Measurements from ENCODE around the gene SMC6. TPM values are rescaled to one million over a fixed set of nuclear protein-coding genes. Genes with fewer than 3 reads are reported as not detected.

The SMC6 gene
- total and polyA plus RNA-seq, 2 experiments from 2014 or later, result 53.4 to 59.8 TPM

- no peak for TF ChIP-seq ZNF462 (CRISPR knock-in tag; IDR thresholded peaks at IDR 0.05)
- TF ChIP-seq REST (IDR thresholded peaks at IDR 0.05; ENCODE audit: unreplicated experiment), result no peak
- TF ChIP-seq CREB1 (CRISPR knock-in tag; IDR thresholded peaks at IDR 0.05; ENCODE audit: low read depth), result no peak
- TF ChIP-seq ZNF114 (CRISPR knock-in tag; IDR thresholded peaks at IDR 0.05), result no peak
- no peak for TF ChIP-seq ZNF331 (CRISPR knock-in tag; IDR thresholded peaks at IDR 0.05; ENCODE audit: low read depth)
- TF ChIP-seq POLR2AphosphoS5 (IDR thresholded peaks at IDR 0.05; ENCODE audit: low read depth), result no peak
- TF ChIP-seq JUNB (IDR thresholded peaks at IDR 0.05; ENCODE audit: unreplicated experiment), result no peak
- no peak for TF ChIP-seq EZH2 (IDR thresholded peaks at IDR 0.05; ENCODE audit: low read depth, unreplicated experiment)
- TF ChIP-seq EZH2phosphoT487 (IDR thresholded peaks at IDR 0.05; ENCODE audit: unreplicated experiment), result no peak
- TF ChIP-seq CTCF (conservative IDR thresholded peaks at IDR 0.05; ENCODE audit: low read depth in 2 of 2), result no peak
Observed at GRCh38 chr2:17638196-17638743, 115.3 kb downstream of the SMC6 start (continued).
